Caco-2 (cell line): ENCODE measurements around the gene KCNAB1. TPM values are rescaled to one million over a fixed set of nuclear protein-coding genes. Genes with fewer than 3 reads are reported as not detected.

Experiments used
- BruUV-seq: library from RNA; stranded (reverse); fragments of 400-500 nt; replicated peaks from 2 replicates; lab custom pipeline; 2021; lab: Mats Ljungman, UMichigan
- CTCF ChIA-PET: fragments of 300-600 bp; sonication (Branson Sonifier 250); formaldehyde crosslinking; loops from one replicate; lab custom pipeline; 2022; ENCODE audit warnings: antibody characterized with exemption; lab: Charles Lee
- POLR2A ChIA-PET: fragments of 300-600 bp; sonication (Branson Sonifier 250); formaldehyde crosslinking; loops from one replicate; lab custom pipeline; 2022; ENCODE audit warnings: antibody characterized with exemption; lab: Charles Lee
- DNase-seq, 2 experiments: peaks; one replicate each; pipeline versions ENCODE4 v3.0.0 to v3.0.0-alpha.2; 2020 to 2022
- H3K27me3 ChIP-seq: replicated peaks from 2 replicates; pipeline ENCODE4 v1.6.0; 2011; ENCODE audit warnings: low read length; ENCODE audit not compliant: control insufficient read depth, insufficient read depth
- H3K36me3 ChIP-seq: 2 replicates; pipeline ENCODE4 v1.5.1; 2011; ENCODE audit warnings: low read length; ENCODE audit not compliant: control insufficient read depth, insufficient read depth
- H3K4me1 ChIP-seq: fragments of 250-450 bp; sonication (Bioruptor Pico); 2 replicates; pipeline ENCODE4 v1.5.1; 2020; ENCODE audit warnings: mild to moderate bottlenecking
- H3K4me3 ChIP-seq: 2 replicates; pipeline ENCODE4 v1.5.1; 2011; ENCODE audit warnings: low read depth, mild to moderate bottlenecking, control low read depth, low read length
- H3K9me3 ChIP-seq: fragments of 250-450 bp; sonication (Bioruptor Pico); 2 replicates; pipeline ENCODE4 v1.5.1; 2020; ENCODE audit warnings: mild to moderate bottlenecking, moderate library complexity
- H3K27ac Mint-ChIP-seq: one replicate; pipeline ENCODE4 v1.8.0; 2022; ENCODE audit warnings: mixed read lengths; ENCODE audit not compliant: unreplicated experiment
- H3K27me3 Mint-ChIP-seq: one replicate; pipeline ENCODE4 v1.8.0; 2022; ENCODE audit warnings: mixed read lengths; ENCODE audit not compliant: insufficient read depth, unreplicated experiment
- H3K36me3 Mint-ChIP-seq: one replicate; pipeline ENCODE4 v1.8.0; 2022; ENCODE audit warnings: mild to moderate bottlenecking, mixed read lengths; ENCODE audit not compliant: insufficient read depth, unreplicated experiment
- H3K4me1 Mint-ChIP-seq: one replicate; pipeline ENCODE4 v1.8.0; 2022; ENCODE audit warnings: low read depth, mixed read lengths; ENCODE audit not compliant: unreplicated experiment
- H3K4me3 Mint-ChIP-seq: one replicate; pipeline ENCODE4 v1.8.0; 2022; ENCODE audit warnings: mild to moderate bottlenecking, moderate library complexity, mixed read lengths; ENCODE audit not compliant: unreplicated experiment
- H3K9me3 Mint-ChIP-seq: one replicate; pipeline ENCODE4 v1.8.0; 2022; ENCODE audit warnings: mixed read lengths; ENCODE audit not compliant: unreplicated experiment
- intact Hi-C: fragments of 100-400 bp; cut with micrococcal nuclease; formaldehyde crosslinking; loops from one replicate; pipeline ENCODE4 v1.10.0; 2022; ENCODE audit not compliant: unreplicated experiment
- total RNA-seq: library from RNA; stranded (reverse); gene quantifications from 2 replicates; pipeline ENCODE4 v1.2.3, GENCODE V29; 2022
- TF ChIP-seq, protein P1 (sequence below), 2 experiments: fragments of 200-600 bp in 1 of 2; IDR thresholded peaks; 1 replicate in 1 of 2; 2 replicates in 1 of 2; pipeline versions ENCODE4 v1.5.1 to v1.8.0; 2011 to 2022; ENCODE audit warnings: antibody characterized with exemption in 1 of 2, control low read depth in 1 of 2, inconsistent platforms in 1 of 2, low read depth in 1 of 2, low read length in 1 of 2, mild to moderate bottlenecking in 1 of 2, moderate library complexity in 1 of 2; ENCODE audit not compliant: insufficient read depth in 1 of 2, severe bottlenecking in 1 of 2, unreplicated experiment in 1 of 2

Gene KCNAB1
- total RNA-seq, 1 experiment from 2014 or later: 0.14 TPM

DNA sequence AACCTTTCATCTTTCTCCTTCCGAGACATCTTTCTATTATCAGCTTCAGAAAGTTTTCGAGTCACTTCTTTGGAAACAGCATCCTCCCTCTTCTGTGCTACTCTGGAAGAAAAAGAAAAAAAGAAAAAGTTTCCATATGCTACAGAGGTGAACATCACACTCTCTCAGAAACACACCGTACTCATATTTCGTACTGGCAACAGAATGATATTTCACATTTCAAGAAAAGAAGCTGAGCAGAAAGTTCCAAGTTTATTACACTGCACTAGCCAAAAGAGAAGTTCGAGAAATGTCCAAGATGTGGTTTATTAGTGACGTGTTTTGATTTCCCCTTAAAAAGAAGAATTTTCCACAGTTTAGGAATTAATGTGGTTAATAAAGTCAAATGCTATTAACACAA lies 428.5 kb downstream of the KCNAB1 start:
- TF ChIP-seq, protein P1, sequence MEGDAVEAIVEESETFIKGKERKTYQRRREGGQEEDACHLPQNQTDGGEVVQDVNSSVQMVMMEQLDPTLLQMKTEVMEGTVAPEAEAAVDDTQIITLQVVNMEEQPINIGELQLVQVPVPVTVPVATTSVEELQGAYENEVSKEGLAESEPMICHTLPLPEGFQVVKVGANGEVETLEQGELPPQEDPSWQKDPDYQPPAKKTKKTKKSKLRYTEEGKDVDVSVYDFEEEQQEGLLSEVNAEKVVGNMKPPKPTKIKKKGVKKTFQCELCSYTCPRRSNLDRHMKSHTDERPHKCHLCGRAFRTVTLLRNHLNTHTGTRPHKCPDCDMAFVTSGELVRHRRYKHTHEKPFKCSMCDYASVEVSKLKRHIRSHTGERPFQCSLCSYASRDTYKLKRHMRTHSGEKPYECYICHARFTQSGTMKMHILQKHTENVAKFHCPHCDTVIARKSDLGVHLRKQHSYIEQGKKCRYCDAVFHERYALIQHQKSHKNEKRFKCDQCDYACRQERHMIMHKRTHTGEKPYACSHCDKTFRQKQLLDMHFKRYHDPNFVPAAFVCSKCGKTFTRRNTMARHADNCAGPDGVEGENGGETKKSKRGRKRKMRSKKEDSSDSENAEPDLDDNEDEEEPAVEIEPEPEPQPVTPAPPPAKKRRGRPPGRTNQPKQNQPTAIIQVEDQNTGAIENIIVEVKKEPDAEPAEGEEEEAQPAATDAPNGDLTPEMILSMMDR (IDR thresholded peaks at IDR 0.05; ENCODE audit: insufficient read depth in 1 of 2, low read depth in 1 of 2, low read length in 1 of 2, severe bottlenecking in 1 of 2, unreplicated experiment in 1 of 2): no peak
- Mint-ChIP-seq H3K9me3 (no peaks in the 10 kb centered on the region), H3K27me3 (no peaks in the 10 kb centered on the region), H3K4me1 (peaks cover 15% of the 10 kb centered on the region), H3K4me3 (no peak overlapping the region), H3K27ac (no peak overlapping the region), H3K36me3 (peaks cover 78% of the 10 kb centered on the region)
- Histone ChIP-seq H3K27me3 (no peaks in the 10 kb centered on the region), H3K4me1 (peaks cover 12% of the 10 kb centered on the region; the same call in 1 of the 2 replicates), H3K36me3 (no peaks in the 10 kb centered on the region; the same call in none of the 2 replicates), H3K4me3 (no peak overlapping the region), H3K9me3 (no peaks in the 10 kb centered on the region)
- no peak for DNase-seq
- ChIA-PET POLR2A (no interaction called here), CTCF (no interaction called here)
- intact Hi-C loops: no loop called here
- BruUV-seq: no TSS peak

DNA sequence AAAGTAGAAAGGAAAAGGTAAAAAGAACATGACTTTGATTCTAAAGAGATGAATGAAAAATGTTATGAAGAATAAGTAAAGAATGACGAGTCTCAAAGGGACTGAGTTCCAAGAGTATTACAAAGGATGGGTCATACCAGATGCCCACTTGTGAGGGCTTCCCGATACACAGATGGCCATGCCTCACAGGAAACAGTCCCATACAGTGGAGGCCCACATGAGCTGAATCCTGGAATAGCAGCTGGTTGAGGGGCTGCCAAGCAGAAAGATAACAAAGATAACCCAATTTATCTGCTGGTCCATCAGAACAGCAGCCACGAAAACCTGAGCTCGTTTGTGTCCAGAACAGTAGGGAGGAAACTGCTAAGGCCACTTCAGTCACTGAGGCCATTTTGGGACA lies 430.9 kb downstream of the KCNAB1 start:
- H3K9me3 ChIP-seq: no peaks in the 10 kb centered on the region
- no peak overlapping the region for H3K27ac Mint-ChIP-seq
- ChIA-PET POLR2A (interaction anchor here (0.5 to 0.6 kb wide), 2 partner anchors 16 to 490 kb away, joined by 3 to 10 read pairs; no protein-coding TSS in a partner anchor), CTCF (no interaction called here)
- peaks cover 21% of the 10 kb centered on the region for H3K4me1 Mint-ChIP-seq
- TF ChIP-seq, protein P1 (IDR thresholded peaks at IDR 0.05; ENCODE audit: insufficient read depth in 1 of 2, low read depth in 1 of 2, low read length in 1 of 2, severe bottlenecking in 1 of 2, unreplicated experiment in 1 of 2): no peak
- no peak overlapping the region for H3K4me3 Mint-ChIP-seq
- DNase-seq: no peak
- peaks cover 18% of the 10 kb centered on the region; the same call in 1 of the 2 replicates for H3K4me1 ChIP-seq
- H3K4me3 ChIP-seq: no peak overlapping the region
- H3K27me3 ChIP-seq: no peaks in the 10 kb centered on the region
- no peaks in the 10 kb centered on the region for H3K9me3 Mint-ChIP-seq
- peaks cover 73% of the 10 kb centered on the region for H3K36me3 Mint-ChIP-seq
- H3K36me3 ChIP-seq: no peaks in the 10 kb centered on the region; the same call in none of the 2 replicates
- no TSS peak for BruUV-seq
- H3K27me3 Mint-ChIP-seq: no peaks in the 10 kb centered on the region
- intact Hi-C loops: no loop called here

DNA sequence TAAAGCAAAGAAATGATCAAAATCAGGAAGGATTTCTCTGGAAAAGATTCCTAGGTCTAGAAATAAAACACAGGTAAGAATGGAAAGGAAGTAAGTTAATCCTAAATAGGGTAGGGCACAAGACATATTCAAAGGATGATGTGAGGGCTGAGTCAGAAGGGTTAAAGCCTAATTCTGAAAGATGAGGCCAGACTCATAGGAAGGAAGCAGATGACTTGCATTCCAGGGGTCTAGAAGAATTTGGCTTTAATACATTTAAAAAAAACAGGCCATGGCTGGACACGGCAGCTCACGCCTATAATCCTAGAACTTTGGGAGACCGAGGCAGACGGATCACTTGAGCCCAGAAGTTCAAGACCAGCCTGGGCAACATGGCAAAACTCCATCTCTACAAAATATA lies 431.4 kb downstream of the KCNAB1 start:
- H3K4me1 Mint-ChIP-seq: peaks cover 22% of the 10 kb centered on the region
- TF ChIP-seq, protein P1 (IDR thresholded peaks at IDR 0.05; ENCODE audit: insufficient read depth in 1 of 2, low read depth in 1 of 2, low read length in 1 of 2, severe bottlenecking in 1 of 2, unreplicated experiment in 1 of 2): no peak
- Histone ChIP-seq H3K4me3 (no peak overlapping the region), H3K9me3 (no peaks in the 10 kb centered on the region), H3K36me3 (no peaks in the 10 kb centered on the region; the same call in 1 of the 2 replicates), H3K4me1 (peaks cover 19% of the 10 kb centered on the region; the same call in 1 of the 2 replicates), H3K27me3 (no peaks in the 10 kb centered on the region)
- CTCF ChIA-PET: no interaction called here
- no TSS peak for BruUV-seq
- H3K4me3 Mint-ChIP-seq: no peak overlapping the region
- peaks cover 68% of the 10 kb centered on the region for H3K36me3 Mint-ChIP-seq
- no peak overlapping the region for H3K27ac Mint-ChIP-seq
- no peaks in the 10 kb centered on the region for H3K27me3 Mint-ChIP-seq
- intact Hi-C loops: no loop called here
- DNase-seq: no peak
- POLR2A ChIA-PET: interaction anchor here (0.5 kb wide), 1 partner anchor 17 kb away, joined by 3 read pairs; no protein-coding TSS in a partner anchor
- no peaks in the 10 kb centered on the region for H3K9me3 Mint-ChIP-seq
